ENCODE results near the gene MRPL37. TPM values are rescaled to one million over a fixed set of nuclear protein-coding genes. Genes with fewer than 3 reads are reported as not detected.

Gene MRPL37
- total RNA-seq, 1 experiment from 2014 or later, result 180 TPM

DNA sequence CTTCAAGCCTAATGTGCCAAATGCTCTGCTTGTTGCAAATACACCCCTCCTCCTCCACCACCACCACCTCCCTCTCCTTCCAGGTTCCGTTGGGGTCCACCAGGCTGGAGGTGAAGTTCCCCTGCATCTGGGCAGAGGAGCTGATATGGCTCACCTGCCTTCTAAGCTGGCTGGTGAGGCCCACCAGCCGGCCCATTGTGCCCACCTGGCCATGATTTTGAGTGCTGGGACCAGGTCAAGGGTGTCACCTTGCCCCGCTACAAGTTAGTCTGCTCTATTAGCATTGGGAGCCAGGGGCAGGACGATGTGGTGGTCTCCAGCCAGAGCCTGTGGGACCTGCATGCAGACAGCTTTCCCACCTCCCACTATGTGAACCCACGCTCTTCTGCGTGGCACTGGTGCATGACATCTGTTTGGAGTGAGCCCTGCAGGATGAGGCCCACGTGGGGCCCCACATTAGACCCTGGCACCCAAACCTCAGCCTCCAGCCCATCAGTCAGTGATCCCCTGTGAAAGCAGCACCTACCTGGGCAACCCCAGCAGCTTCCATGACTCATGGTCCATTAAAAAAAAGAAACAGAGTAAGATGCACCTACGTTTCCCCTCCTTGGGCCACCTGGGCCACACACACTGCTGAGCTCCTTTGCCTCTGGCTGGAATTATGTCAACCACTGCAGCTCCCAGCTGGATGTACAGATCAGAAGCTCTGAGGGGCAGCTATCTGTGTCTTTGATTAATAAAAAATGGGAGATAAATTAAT is 31.6 kb upstream of the MRPL37 start:
- Histone ChIP-seq H3K27me3 (ENCODE audit: insufficient read depth, low read depth) (no peaks in the 10 kb centered on the region), H3K27ac (no peak overlapping the region), H4K20me1 (ENCODE audit: insufficient read depth) (no peaks in the 10 kb centered on the region), H3K9me2 (ENCODE audit: insufficient read depth) (no peaks in the 10 kb centered on the region), H3K4me2 (no peak overlapping the region), H3K4me3 (no peak overlapping the region), H3F3A (ENCODE audit: insufficient read depth, low read depth) (no peaks in the 10 kb centered on the region), H3K4me1 (replicated peaks; ENCODE audit: insufficient read depth) (no peaks in the 10 kb centered on the region), H3K36me3 (ENCODE audit: low read depth) (no peaks in the 10 kb centered on the region), H3K9me3 (ENCODE audit: insufficient read depth, low read depth) (no peaks in the 10 kb centered on the region), H3K79me2 (ENCODE audit: low read depth) (no peaks in the 10 kb centered on the region), H2AFZ (no peak overlapping the region)
- no TSS peak for BruUV-seq (replicated peaks)
- ChIA-PET POLR2A (ENCODE audit: unreplicated experiment) (no interaction called here), CTCF (interaction anchor here (0.7 kb wide), 1 partner anchor 853 kb away, joined by 4 read pairs; no protein-coding TSS in a partner anchor)
- no peak for DNase-seq
- intact Hi-C loops (cut with micrococcal nuclease; ENCODE audit: unreplicated experiment), result no loop called here
- TF ChIP-seq, protein P1, sequence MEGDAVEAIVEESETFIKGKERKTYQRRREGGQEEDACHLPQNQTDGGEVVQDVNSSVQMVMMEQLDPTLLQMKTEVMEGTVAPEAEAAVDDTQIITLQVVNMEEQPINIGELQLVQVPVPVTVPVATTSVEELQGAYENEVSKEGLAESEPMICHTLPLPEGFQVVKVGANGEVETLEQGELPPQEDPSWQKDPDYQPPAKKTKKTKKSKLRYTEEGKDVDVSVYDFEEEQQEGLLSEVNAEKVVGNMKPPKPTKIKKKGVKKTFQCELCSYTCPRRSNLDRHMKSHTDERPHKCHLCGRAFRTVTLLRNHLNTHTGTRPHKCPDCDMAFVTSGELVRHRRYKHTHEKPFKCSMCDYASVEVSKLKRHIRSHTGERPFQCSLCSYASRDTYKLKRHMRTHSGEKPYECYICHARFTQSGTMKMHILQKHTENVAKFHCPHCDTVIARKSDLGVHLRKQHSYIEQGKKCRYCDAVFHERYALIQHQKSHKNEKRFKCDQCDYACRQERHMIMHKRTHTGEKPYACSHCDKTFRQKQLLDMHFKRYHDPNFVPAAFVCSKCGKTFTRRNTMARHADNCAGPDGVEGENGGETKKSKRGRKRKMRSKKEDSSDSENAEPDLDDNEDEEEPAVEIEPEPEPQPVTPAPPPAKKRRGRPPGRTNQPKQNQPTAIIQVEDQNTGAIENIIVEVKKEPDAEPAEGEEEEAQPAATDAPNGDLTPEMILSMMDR (conservative IDR thresholded peaks at IDR 0.05), result no peak
- no peak for TF ChIP-seq EZH2 (IDR thresholded peaks at IDR 0.05; ENCODE audit: low read depth)

DNA sequence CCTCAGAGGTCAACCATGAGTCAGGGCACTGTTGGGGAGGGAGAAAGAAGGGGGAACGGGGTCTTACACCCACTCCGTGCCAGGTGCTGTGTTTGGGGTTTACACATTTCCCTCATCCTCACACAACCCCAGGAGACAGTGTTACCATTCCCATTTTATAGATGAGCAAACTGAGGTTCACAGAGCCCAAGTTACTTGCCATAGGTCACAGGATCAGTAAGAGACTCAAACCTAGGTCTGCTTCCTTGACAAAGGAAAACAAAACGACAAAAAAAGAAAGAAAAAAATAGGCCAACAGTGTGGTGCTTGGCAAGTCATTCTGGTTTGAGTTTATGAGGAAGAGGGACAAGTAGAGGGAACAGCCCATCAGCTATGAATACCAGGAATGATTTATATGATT is 30.9 kb upstream of the MRPL37 start:
- Histone ChIP-seq H3K4me3 (no peak overlapping the region), H3K27me3 (ENCODE audit: insufficient read depth, low read depth) (no peaks in the 10 kb centered on the region), H3K36me3 (ENCODE audit: low read depth) (no peaks in the 10 kb centered on the region), H3F3A (ENCODE audit: insufficient read depth, low read depth) (no peaks in the 10 kb centered on the region), H3K9me3 (ENCODE audit: insufficient read depth, low read depth) (no peaks in the 10 kb centered on the region), H3K9me2 (ENCODE audit: insufficient read depth) (no peaks in the 10 kb centered on the region), H3K79me2 (ENCODE audit: low read depth) (no peaks in the 10 kb centered on the region), H2AFZ (no peak overlapping the region), H3K4me1 (replicated peaks; ENCODE audit: insufficient read depth) (no peaks in the 10 kb centered on the region), H3K27ac (no peak overlapping the region), H3K4me2 (no peak overlapping the region), H4K20me1 (ENCODE audit: insufficient read depth) (no peaks in the 10 kb centered on the region)
- POLR2A ChIA-PET (ENCODE audit: unreplicated experiment), result no interaction called here
- intact Hi-C loops (cut with micrococcal nuclease; ENCODE audit: unreplicated experiment), result no loop called here
- DNase-seq, result no peak
- TF ChIP-seq, protein P1 (conservative IDR thresholded peaks at IDR 0.05), result no peak
- no peak for TF ChIP-seq EZH2 (IDR thresholded peaks at IDR 0.05; ENCODE audit: low read depth)
- CTCF ChIA-PET, result no interaction called here
- BruUV-seq (replicated peaks), result no TSS peak

DNA sequence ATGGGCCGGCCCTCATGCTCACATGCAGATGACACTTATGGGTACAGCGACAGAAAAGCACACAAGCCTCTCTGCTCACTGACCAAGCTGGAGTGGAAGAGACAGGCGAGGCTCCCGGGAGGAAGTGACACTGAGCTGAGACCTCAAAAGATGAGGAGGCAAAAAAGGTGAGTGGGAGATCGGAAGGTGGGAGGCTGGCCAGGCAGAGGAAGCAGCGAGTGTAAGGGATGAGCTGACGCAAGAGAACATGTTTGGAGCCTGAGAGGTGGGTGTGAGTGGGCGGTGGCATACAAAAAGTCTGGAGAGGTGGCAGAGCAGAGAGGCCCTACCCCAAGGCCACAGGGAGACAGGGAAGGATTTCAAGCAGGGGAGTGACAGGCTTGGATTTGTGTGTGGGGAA is 29.0 kb upstream of the MRPL37 start:
- TF ChIP-seq, protein P1 (conservative IDR thresholded peaks at IDR 0.05), result no peak
- no peak for TF ChIP-seq EZH2 (IDR thresholded peaks at IDR 0.05; ENCODE audit: low read depth)
- Histone ChIP-seq H4K20me1 (ENCODE audit: insufficient read depth) (no peaks in the 10 kb centered on the region), H3K27ac (no peak overlapping the region), H3K9me3 (ENCODE audit: insufficient read depth, low read depth) (no peaks in the 10 kb centered on the region), H3K4me1 (replicated peaks; ENCODE audit: insufficient read depth) (no peaks in the 10 kb centered on the region), H3K4me3 (no peak overlapping the region), H3K4me2 (no peak overlapping the region), H3K36me3 (ENCODE audit: low read depth) (no peaks in the 10 kb centered on the region), H3F3A (ENCODE audit: insufficient read depth, low read depth) (no peaks in the 10 kb centered on the region), H2AFZ (no peak overlapping the region), H3K79me2 (ENCODE audit: low read depth) (no peaks in the 10 kb centered on the region), H3K9me2 (ENCODE audit: insufficient read depth) (no peaks in the 10 kb centered on the region), H3K27me3 (ENCODE audit: insufficient read depth, low read depth) (no peaks in the 10 kb centered on the region)
- no peak for DNase-seq
- intact Hi-C loops (cut with micrococcal nuclease; ENCODE audit: unreplicated experiment), result no loop called here
- no TSS peak for BruUV-seq (replicated peaks)
- ChIA-PET CTCF (no interaction called here), POLR2A (ENCODE audit: unreplicated experiment) (no interaction called here)
